SJCRH30 (cell line): ENCODE data around the gene RAPGEF3. TPM values are rescaled to one million over a fixed set of nuclear protein-coding genes. Genes with fewer than 3 reads are reported as not detected.
A peak's percentile ranks its signal among the peaks of the same experiment; 100 is the strongest.

Source experiments
- DNase-seq, 2 experiments: peaks; one replicate each; pipeline ENCODE4 v3.0.0-alpha.2; 2015 to 2020
- H3K27ac ChIP-seq: fragments of 250-450 bp; sonication (Bioruptor Pico); 2 replicates; pipeline ENCODE4 v1.5.1; 2020; ENCODE audit warnings: mild to moderate bottlenecking, moderate library complexity
- H3K27me3 ChIP-seq: fragments of 250-450 bp; sonication (Bioruptor Pico); 2 replicates; pipeline ENCODE4 v1.5.1; 2020; ENCODE audit warnings: mild to moderate bottlenecking, moderate library complexity
- H3K36me3 ChIP-seq: fragments of 250-450 bp; sonication (Bioruptor Pico); 2 replicates; pipeline ENCODE4 v1.5.1; 2020; ENCODE audit warnings: mild to moderate bottlenecking, moderate library complexity
- H3K4me1 ChIP-seq: fragments of 250-450 bp; sonication (Bioruptor Pico); 2 replicates; pipeline ENCODE4 v1.5.1; 2020; ENCODE audit warnings: mild to moderate bottlenecking, moderate library complexity
- H3K4me3 ChIP-seq: fragments of 250-450 bp; sonication (Bioruptor Pico); 2 replicates; pipeline ENCODE4 v1.5.1; 2020; ENCODE audit warnings: mild to moderate bottlenecking, moderate library complexity
- H3K9me3 ChIP-seq: fragments of 250-450 bp; sonication (Bioruptor Pico); replicated peaks from 2 replicates; pipeline ENCODE4 v1.5.1; 2020; ENCODE audit warnings: mild to moderate bottlenecking, moderate library complexity
- total RNA-seq: library from RNA; depleted of rRNA; stranded (reverse); fragments of >200 nt; shearing (Covaris generic); gene quantifications from 2 replicates; pipeline ENCODE4 v1.2.3, GENCODE V29; 2014

The RAPGEF3 gene
- total RNA-seq, 1 experiment from 2014 or later, result 0.49 TPM

DNA sequence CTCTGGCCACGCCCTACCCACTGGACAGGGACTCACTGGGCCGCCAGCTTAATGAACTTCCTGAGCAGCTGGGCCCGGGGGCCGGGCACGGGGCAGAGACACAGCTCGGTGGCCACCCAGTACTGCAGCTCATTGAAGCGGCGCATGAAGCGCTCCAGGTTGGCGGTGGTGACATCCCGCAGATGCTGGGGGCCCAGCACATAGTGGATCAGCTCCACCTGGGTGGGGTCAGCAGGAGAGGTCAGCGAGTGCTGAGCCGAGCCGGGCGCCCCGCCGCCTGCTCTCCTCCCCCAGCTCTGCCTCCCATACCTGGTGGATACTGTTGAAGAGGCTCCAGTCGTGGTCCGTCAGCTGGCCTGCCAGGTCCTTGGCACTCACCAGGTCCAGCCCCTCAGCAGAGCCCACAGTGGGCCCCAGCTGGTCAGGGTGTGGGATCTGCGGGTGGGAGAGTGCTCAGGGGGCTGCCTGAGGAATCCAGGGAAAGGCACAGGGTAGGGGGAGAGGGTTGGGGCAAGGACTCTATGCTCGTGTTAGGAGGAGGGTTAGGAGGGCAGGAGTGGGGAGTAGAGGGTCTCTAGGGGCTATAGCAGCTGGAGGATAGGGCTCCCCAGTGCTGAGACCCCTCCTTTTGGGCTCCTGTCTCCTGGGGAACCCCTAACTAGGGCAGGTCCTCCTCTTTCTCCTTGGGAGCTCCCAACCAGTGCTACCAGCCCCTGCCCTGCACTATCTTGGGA is 17.9 kb downstream of the RAPGEF3 start:
- Histone ChIP-seq H3K9me3 (no peaks in the 10 kb centered on the region), H3K4me3 (peak overlapping the region; percentile 12), H3K27ac (no peak overlapping the region), H3K4me1 (peaks cover 19% of the 10 kb centered on the region), H3K27me3 (peaks cover 6% of the 10 kb centered on the region; the same call in 1 of the 2 replicates), H3K36me3 (no peaks in the 10 kb centered on the region)
- DNase-seq, result peak; percentile 70 to 75

DNA sequence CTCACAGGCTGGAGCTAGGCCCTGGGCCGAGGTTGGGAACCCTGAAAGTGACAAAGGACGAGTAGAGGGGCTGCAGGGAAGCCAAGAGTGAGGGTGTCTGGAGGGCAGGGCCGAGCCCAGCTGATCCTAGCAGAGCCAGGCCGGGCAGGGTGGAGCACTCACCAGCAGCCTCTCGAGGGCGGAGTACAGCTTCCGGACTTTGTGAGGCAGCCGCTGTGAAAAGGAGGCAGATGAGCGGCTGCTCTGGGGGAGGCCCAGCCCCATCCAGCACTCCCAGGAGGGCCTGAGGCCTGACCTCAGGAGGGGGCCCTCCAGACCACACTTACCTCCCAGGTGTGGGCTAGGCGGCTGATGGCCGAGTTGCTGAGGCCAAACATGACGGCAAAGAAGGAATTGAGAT is 18.7 kb downstream of the RAPGEF3 start:
- DNase-seq, result no peak
- peaks cover 6% of the 10 kb centered on the region; the same call in 1 of the 2 replicates for H3K27me3 ChIP-seq
- no peaks in the 10 kb centered on the region for H3K9me3 ChIP-seq
- no peak overlapping the region for H3K4me3 ChIP-seq
- H3K36me3 ChIP-seq, result no peaks in the 10 kb centered on the region
- peaks cover 22% of the 10 kb centered on the region for H3K4me1 ChIP-seq
- no peak overlapping the region for H3K27ac ChIP-seq

DNA sequence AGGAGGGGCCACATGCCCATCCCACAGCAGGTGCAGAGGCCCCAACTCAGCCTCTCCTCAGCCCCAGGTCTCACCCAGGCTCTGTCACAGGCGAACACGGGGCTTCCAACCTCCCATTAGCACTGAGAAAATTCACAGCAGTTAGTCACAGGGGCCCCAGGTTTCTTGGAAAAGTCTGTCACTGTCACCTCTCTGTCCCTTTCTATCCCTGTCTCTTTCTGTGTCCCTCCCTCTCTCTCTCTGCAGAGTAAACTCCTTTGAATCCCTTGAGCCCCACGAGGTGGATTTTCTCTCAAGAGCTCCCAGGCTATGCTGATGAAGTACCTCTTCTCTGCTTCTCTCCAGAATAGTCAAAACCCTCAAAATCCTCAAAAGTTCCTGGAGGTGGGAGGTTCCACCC is 19.4 kb downstream of the RAPGEF3 start:
- Histone ChIP-seq H3K4me3 (no peak overlapping the region), H3K36me3 (no peaks in the 10 kb centered on the region), H3K9me3 (no peaks in the 10 kb centered on the region), H3K4me1 (peaks cover 29% of the 10 kb centered on the region), H3K27me3 (peaks cover 6% of the 10 kb centered on the region; the same call in 1 of the 2 replicates), H3K27ac (no peak overlapping the region)
- no peak for DNase-seq

DNA sequence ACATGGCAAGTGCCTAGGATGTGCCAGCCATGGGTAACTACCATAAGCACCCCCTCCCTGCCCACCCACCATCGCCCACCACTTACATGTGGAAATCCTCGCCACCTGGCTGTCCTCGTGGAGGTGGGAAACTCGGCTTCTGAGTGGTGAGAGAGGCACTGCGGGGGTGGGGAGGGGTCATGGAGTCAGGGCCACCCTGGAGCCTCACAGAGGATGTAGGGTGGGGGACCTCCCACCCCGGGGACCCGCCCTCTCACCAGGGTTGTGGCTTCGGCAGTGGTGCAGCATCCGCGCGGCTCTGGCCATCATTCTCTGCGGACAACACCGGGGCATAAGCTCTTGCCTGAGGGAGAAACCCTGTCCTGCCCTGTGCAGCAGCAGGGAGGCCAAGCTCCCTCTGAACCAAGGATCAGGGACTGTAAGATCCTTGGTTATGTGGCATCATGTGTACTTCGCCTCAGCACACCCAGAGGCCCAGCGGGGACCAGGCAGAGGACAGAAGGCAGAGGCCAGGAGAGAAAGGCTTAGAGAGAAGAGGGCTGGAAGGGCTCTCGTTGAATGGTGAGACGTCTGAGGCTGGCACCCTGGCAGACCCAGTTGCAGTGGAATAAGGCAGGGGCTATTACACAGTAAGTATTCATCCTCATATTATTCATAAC is 20.6 kb downstream of the RAPGEF3 start:
- Histone ChIP-seq H3K27me3 (no peaks in the 10 kb centered on the region), H3K9me3 (no peaks in the 10 kb centered on the region), H3K36me3 (no peaks in the 10 kb centered on the region), H3K4me3 (no peak overlapping the region), H3K27ac (no peak overlapping the region), H3K4me1 (peaks cover 29% of the 10 kb centered on the region)
- no peak for DNase-seq

DNA sequence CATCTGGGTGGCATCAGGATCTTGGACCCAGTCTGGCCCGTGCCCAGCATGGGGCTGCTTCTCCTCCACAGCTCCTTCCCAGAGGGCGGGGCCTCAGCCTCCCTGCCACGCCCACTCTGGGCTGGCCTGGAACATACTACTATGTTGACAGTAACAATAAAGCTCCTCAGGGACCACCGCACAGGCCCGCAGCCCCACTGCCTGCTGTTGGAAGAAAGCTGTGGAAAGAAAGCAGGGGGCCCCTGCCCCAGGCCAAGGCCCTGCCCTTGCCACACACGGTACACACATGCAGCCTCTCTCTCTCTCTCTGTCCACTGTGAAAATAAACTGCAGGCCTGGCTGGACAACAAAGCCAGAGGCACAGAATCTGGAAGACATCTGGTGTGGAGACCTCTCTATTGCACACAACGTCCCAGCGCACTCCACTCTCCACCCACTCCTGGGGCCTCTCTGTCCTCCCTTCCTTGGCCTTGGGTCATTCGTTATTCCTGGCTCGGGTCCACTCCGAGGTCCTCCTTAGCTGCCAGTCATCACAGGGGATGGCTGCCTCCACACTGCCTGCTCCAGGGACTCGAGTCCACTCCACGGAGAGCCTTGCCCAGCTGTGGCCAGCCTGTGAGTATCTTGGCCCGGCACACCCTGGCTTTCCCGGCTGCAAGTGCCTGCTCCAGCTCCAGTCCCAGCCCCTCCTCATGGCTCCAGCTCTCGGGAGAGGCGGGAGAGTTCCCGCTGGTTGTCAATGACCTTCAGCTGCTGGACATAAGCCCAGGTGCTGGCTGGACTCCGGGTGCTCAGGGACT is 21.6 kb downstream of the RAPGEF3 start:
- DNase-seq, result no peak
- Histone ChIP-seq H3K4me3 (no peak overlapping the region), H3K27ac (no peak overlapping the region), H3K36me3 (no peaks in the 10 kb centered on the region), H3K4me1 (peaks cover 29% of the 10 kb centered on the region), H3K27me3 (no peaks in the 10 kb centered on the region), H3K9me3 (no peaks in the 10 kb centered on the region)

DNA sequence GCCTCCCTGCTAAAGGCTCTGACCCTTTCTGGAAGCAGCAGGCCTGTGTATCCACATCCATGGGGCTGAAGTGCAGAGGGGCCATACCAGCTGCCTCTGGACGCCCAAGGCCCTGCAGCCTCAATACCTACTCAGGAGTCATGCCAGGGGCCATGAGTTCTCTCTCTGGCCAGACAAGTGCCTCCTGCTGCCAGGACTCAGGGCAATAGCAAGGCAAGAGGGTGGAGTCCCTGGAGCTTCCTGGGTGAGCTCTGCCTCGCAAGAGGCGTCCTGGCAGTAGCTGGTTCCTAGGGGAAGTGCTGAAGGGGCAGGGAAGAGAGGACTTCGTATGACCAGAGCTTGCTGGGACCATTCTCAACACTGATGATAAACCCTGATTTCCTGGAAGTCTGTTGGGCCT is 22.5 kb downstream of the RAPGEF3 start:
- H3K4me3 ChIP-seq, result no peak overlapping the region
- DNase-seq, result no peak
- H3K9me3 ChIP-seq, result no peaks in the 10 kb centered on the region
- no peaks in the 10 kb centered on the region for H3K36me3 ChIP-seq
- H3K27ac ChIP-seq, result no peak overlapping the region
- H3K4me1 ChIP-seq, result peaks cover 23% of the 10 kb centered on the region
- H3K27me3 ChIP-seq, result no peaks in the 10 kb centered on the region

DNA sequence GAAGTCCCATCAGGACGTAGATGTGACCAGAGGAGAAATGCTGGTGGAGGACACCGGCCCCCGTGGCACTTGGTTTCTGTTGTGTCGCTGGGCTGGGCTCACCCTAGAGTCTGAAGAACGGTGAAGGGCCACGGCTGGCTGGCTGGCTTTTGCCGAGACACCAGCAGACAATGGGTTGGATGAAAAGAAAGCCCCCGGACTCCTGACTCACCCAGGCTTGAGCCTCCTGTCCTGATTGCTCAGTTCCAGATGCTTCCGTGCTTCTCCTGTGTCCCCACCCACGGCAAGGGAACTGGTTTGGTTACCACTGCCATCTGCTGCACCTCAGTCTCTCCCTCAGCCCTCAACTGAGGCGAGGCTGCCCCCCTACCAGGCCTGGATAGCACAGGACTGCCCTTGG is 23.0 kb downstream of the RAPGEF3 start:
- Histone ChIP-seq H3K36me3 (no peaks in the 10 kb centered on the region), H3K27ac (no peak overlapping the region), H3K9me3 (no peaks in the 10 kb centered on the region), H3K27me3 (no peaks in the 10 kb centered on the region), H3K4me3 (no peak overlapping the region), H3K4me1 (peaks cover 17% of the 10 kb centered on the region)
- no peak for DNase-seq

DNA sequence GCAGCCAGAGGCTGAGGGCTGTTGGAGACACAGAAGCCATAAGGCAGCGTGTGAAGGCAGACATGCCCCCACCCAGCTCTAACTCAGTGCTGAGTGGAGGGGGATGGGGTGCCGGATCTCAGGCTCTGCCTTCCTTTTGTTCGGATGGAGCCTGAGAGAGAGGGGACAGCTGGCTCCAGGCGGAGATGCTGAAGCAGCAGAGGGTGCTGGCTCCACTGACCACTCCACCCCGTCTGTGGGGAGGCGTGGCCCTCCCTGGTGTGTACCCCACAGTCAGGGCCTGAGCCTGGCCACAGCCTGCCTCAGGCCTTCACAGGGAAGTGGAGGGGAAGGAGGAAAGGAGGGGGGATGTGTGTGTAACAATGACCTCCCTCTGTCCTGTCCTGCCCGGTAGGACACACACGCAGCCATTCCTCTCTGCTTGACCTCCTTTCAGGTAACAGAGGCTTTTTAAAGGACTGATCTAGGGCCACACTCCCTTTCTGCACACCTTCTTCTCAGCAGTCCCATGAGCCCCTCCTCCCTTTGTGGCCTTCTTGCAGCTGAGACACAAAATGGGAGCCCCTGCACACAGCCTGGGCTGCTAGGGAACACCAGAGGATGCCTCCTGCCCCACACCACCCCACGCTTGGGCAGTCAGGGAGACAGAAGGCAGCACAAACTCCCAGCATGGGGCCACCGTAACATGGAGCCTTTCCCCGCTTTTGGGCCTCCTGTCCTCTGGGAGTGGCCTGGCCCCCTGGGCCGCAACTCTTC is 23.8 kb downstream of the RAPGEF3 start:
- H3K9me3 ChIP-seq, result no peaks in the 10 kb centered on the region
- no peak overlapping the region for H3K27ac ChIP-seq
- H3K27me3 ChIP-seq, result no peaks in the 10 kb centered on the region
- no peak overlapping the region for H3K4me3 ChIP-seq
- H3K36me3 ChIP-seq, result no peaks in the 10 kb centered on the region
- H3K4me1 ChIP-seq, result peaks cover 19% of the 10 kb centered on the region
- peak; percentile 71 to 73 for DNase-seq

DNA sequence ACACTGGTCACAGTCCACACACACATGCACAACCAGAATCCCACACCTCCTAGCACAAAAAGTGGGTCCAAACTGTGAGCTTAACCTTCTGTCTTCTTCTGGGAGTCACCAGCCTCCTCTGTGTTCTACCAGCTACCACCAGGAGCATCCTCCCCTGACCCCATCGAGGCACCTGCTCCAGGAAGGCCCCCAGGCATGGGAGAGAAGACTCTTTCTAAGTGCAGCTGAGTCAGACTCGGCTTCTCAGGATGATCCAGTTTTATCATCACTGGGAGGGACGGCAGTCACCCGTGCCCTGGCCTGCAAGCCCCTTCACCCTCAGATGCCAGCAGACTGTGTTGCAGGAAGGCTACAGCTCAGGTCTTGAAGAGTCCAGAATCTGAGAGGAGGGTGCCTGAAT is 25.5 kb downstream of the RAPGEF3 start:
- Histone ChIP-seq H3K4me3 (no peak overlapping the region), H3K4me1 (peaks cover 32% of the 10 kb centered on the region)
- no peak for DNase-seq

DNA sequence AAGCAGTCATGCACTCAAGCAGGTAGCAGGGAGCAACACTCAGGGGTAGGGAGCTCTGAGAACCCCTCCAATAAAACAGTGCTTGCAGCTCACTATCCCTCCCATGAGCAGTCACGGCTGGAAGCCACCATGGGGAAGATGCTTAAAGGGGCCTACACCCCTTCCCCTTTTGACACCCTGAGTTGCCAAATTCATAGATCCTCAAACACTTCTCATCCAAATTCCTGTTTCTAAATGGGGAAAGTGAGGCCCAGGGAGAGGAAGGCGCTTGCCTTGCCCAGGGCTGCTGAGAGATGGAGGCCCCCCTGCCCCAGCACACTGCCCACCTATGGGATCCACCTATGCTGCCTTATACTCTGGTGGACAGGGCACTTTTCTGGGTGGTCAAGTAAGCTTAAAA is 26.2 kb downstream of the RAPGEF3 start:
- Histone ChIP-seq H3K9me3 (no peaks in the 10 kb centered on the region), H3K4me3 (no peak overlapping the region), H3K27me3 (no peaks in the 10 kb centered on the region), H3K36me3 (no peaks in the 10 kb centered on the region), H3K27ac (no peak overlapping the region), H3K4me1 (peaks cover 32% of the 10 kb centered on the region)
- no peak for DNase-seq

More for the DNA sequence above, 25.5 kb downstream of the RAPGEF3 start:
- Histone ChIP-seq H3K27ac (no peak overlapping the region), H3K36me3 (no peaks in the 10 kb centered on the region), H3K9me3 (no peaks in the 10 kb centered on the region), H3K27me3 (no peaks in the 10 kb centered on the region)

DNA sequence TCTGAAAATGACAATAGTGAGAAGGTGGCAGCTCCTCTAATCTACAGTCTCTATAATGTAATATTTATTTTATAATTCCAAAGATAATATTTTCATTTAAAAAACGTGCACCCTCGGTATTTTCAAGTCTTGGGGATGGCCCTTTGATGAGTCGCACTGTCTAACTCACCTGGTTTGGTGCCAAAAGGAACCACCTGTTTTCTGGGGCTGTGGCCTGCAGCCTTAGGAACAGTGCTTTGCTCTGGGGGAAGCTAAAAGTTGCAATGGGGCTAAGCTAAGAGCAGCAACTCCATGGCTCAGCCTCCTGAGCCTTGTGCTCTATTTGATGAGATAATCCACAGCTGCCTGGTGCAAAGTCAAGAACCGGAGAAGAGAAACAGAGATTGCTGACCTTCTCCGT is 27.0 kb downstream of the RAPGEF3 start:
- no peaks in the 10 kb centered on the region for H3K27me3 ChIP-seq
- no peak for DNase-seq
- H3K36me3 ChIP-seq, result no peaks in the 10 kb centered on the region
- H3K27ac ChIP-seq, result no peak overlapping the region
- no peak overlapping the region for H3K4me3 ChIP-seq
- peaks cover 32% of the 10 kb centered on the region for H3K4me1 ChIP-seq
- H3K9me3 ChIP-seq, result no peaks in the 10 kb centered on the region

DNA sequence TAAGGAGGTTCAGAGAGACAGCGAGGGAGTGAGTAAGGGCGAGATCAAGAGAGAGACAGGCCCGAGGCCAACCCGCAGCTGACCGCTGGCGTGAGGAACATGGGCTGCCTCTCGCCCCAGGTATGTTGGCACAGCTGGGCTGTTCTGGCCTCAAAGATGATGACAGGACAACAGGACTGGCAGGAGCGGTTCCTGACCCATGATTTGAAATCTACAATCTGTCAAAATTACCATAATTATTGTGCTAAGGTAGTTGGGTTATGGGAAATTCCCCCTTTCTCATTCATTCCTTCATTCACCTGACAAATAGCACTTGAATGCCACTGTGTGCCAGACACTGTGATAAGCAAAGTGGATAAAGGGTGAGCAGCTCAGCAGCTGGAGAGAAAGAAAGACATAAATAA is 28.3 kb downstream of the RAPGEF3 start:
- DNase-seq, result no peak
- H3K27me3 ChIP-seq, result no peaks in the 10 kb centered on the region
- H3K4me1 ChIP-seq, result peaks cover 39% of the 10 kb centered on the region
- H3K36me3 ChIP-seq, result no peaks in the 10 kb centered on the region
- H3K27ac ChIP-seq, result no peak overlapping the region
- no peak overlapping the region for H3K4me3 ChIP-seq
- H3K9me3 ChIP-seq, result no peaks in the 10 kb centered on the region

DNA sequence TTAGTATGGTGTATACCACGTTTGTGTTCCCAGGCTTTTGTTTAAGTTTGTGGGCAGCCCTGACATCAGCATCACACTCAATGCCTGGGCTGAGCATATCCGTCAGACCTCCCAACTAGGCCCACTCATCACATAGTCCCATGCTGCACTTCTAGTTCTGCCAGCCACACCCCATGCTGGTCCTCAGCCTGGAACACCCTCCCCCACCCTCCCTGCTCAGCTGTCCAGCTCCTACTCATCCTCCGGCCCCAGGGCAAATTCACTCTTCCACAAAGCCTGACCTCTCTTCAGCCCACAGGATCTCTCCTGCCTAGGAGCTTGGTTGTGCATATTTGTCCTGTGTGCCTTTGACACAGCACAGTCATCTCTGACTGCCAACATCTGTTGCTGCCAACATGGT is 29.4 kb downstream of the RAPGEF3 start:
- Histone ChIP-seq H3K4me1 (peaks cover 28% of the 10 kb centered on the region), H3K4me3 (no peak overlapping the region), H3K36me3 (no peaks in the 10 kb centered on the region), H3K27me3 (no peaks in the 10 kb centered on the region), H3K9me3 (no peaks in the 10 kb centered on the region), H3K27ac (no peak overlapping the region)
- DNase-seq, result peak; percentile 72 to 74

DNA sequence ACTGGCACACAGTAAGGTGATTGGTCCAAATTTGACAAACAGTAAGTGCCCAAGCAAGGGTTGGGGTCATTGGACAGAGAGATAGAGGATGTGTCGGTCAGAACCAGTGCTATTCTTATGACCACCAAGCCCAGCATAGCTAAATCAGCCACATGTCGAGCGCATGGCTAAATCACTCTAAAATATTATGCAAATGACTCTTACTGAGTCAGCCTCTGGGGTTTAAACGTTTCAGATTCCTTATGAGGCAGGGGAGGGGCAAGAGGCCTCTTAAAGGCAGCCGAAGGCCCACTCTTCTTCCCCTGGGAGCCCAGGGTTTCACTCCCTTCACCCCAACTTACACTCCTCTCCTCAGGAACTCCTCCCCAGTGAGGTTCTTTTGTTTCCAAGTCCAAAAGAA is 32.8 kb downstream of the RAPGEF3 start:
- no peaks in the 10 kb centered on the region for H3K9me3 ChIP-seq
- H3K27me3 ChIP-seq, result no peaks in the 10 kb centered on the region
- H3K27ac ChIP-seq, result no peak overlapping the region
- H3K36me3 ChIP-seq, result no peaks in the 10 kb centered on the region
- H3K4me3 ChIP-seq, result no peak overlapping the region
- H3K4me1 ChIP-seq, result peaks cover 28% of the 10 kb centered on the region
- no peak for DNase-seq
